HepG2 (cell line): ENCODE data around the gene SAMD10. TPM values are rescaled to one million over a fixed set of nuclear protein-coding genes. Genes with fewer than 3 reads are reported as not detected.

Experiments used
- BCL6 ChIP-seq: IDR thresholded peaks from 2 replicates; pipeline ENCODE4 v1.6.1; 2016; ENCODE audit warnings: missing genetic modification reagents, missing compliant biosample characterization
- CHCHD3 ChIP-seq: sonication (generic); formaldehyde crosslinking; IDR thresholded peaks from 2 replicates; pipeline ENCODE4 v1.8.0; 2022; ENCODE audit warnings: mild to moderate bottlenecking, missing genetic modification reagents, moderate library complexity
- FIP1L1 ChIP-seq: fragments of 200-400 bp; formaldehyde crosslinking; IDR thresholded peaks from 2 replicates; pipeline ENCODE4 v1.6.1; 2018; ENCODE audit warnings: low read depth, mild to moderate bottlenecking, low read length, moderate library complexity, borderline replicate concordance; ENCODE audit not compliant: insufficient read depth
- GATAD2A ChIP-seq: IDR thresholded peaks from 2 replicates; pipeline ENCODE4 v1.6.1; 2016
- HOXA5 ChIP-seq: sonication (generic); formaldehyde crosslinking; IDR thresholded peaks from 2 replicates; pipeline ENCODE4 v1.4.0; 2020; ENCODE audit warnings: missing genetic modification reagents
- IRF2 ChIP-seq: IDR thresholded peaks from 2 replicates; pipeline ENCODE4 v1.6.1; 2018; ENCODE audit warnings: missing genetic modification reagents, missing compliant biosample characterization
- MEIS2 ChIP-seq: sonication (generic); formaldehyde crosslinking; IDR thresholded peaks from 2 replicates; pipeline ENCODE4 v1.9.0; 2021; ENCODE audit warnings: mild to moderate bottlenecking, missing genetic modification reagents
- MXD4 ChIP-seq: IDR thresholded peaks from 2 replicates; pipeline ENCODE4 v1.6.1; 2016; ENCODE audit warnings: mild to moderate bottlenecking, missing biosample characterization, missing genetic modification reagents
- MXI1 ChIP-seq: IDR thresholded peaks from 3 replicates; pipeline ENCODE4 v1.6.1; 2012; ENCODE audit warnings: low read depth, low read length, inconsistent platforms, borderline replicate concordance
- SAP130 ChIP-seq: IDR thresholded peaks from 2 replicates; pipeline ENCODE4 v1.6.1; 2016; ENCODE audit warnings: low read depth
- SP1 ChIP-seq, 2 experiments: fragments of 450-650 bp in 1 of 2; sonication (generic) in 1 of 2; formaldehyde crosslinking in 1 of 2; IDR thresholded peaks; 2 replicates each; pipeline versions ENCODE4 v1.4.0 to v1.6.1; 2016 to 2020; ENCODE audit warnings: missing genetic modification reagents in 1 of 2
- SSRP1 ChIP-seq: IDR thresholded peaks from 2 replicates; pipeline ENCODE4 v1.6.1; 2016; ENCODE audit warnings: control low read depth
- TSC22D2 ChIP-seq: sonication (generic); formaldehyde crosslinking; IDR thresholded peaks from 2 replicates; pipeline ENCODE4 v1.5.1; 2020; ENCODE audit warnings: missing genetic modification reagents, mild to moderate bottlenecking, borderline replicate concordance
- ZFP90 ChIP-seq: sonication (generic); formaldehyde crosslinking; IDR thresholded peaks from 2 replicates; pipeline ENCODE4 v1.8.0; 2022; ENCODE audit warnings: missing genetic modification reagents, mild to moderate bottlenecking, inconsistent platforms, borderline replicate concordance
- polyA plus RNA-seq, 8 experiments: library from polyadenylated mRNA; depleted of rRNA in 3 of 8; stranded (reverse) in 7 of 8; unstranded in 1 of 8; fragments of >200 nt; fragmentation: Illumina TruSeq in 4 of 8; extraction: Trizol in 4 of 8; gene quantifications; 2 replicates each; pipeline versions ENCODE4 v1.2.1 to v1.2.3, GENCODE V29; 2011 to 2016; ENCODE audit warnings: low read depth in 4 of 8, missing spikeins in 1 of 8, mixed read lengths in 1 of 8; ENCODE audit not compliant: insufficient read depth in 1 of 8
- total RNA-seq, 5 experiments: library from RNA; depleted of rRNA; stranded (reverse); fragments of >200 nt; fragmentation: Illumina TruSeq; extraction: Trizol; gene quantifications; 2 replicates each; pipeline ENCODE4 v1.2.3, GENCODE V29; 2016; ENCODE audit warnings: low read depth in 1 of 5
- TF ChIP-seq, protein P1 (sequence below): sonication (generic); formaldehyde crosslinking; IDR thresholded peaks from 2 replicates; pipeline ENCODE4 v1.5.0; 2020; ENCODE audit warnings: mild to moderate bottlenecking, missing genetic modification reagents
- TF ChIP-seq, protein P2 (sequence below): sonication (generic); formaldehyde crosslinking; IDR thresholded peaks from 2 replicates; pipeline ENCODE4 v1.4.0; 2020; ENCODE audit warnings: missing genetic modification reagents
- TF ChIP-seq, protein P3 (sequence below): sonication (generic); formaldehyde crosslinking; IDR thresholded peaks from 2 replicates; pipeline ENCODE4 v1.9.0; 2021; ENCODE audit warnings: missing genetic modification reagents, borderline replicate concordance
- TF ChIP-seq, protein P4 (sequence below): sonication (generic); formaldehyde crosslinking; IDR thresholded peaks from 2 replicates; pipeline ENCODE4 v1.8.0; 2022; ENCODE audit warnings: mild to moderate bottlenecking, missing genetic modification reagents, moderate library complexity
- TF ChIP-seq, protein P5 (sequence below): IDR thresholded peaks from 2 replicates; pipeline ENCODE4 v1.6.1; 2016

SAMD10 gene
- total and polyA plus RNA-seq, 2 of the 13 experiments (the other 11 are each of a cell fraction or from before 2014, with no cell fraction given), result 6.1 to 11.0 TPM

DNA sequence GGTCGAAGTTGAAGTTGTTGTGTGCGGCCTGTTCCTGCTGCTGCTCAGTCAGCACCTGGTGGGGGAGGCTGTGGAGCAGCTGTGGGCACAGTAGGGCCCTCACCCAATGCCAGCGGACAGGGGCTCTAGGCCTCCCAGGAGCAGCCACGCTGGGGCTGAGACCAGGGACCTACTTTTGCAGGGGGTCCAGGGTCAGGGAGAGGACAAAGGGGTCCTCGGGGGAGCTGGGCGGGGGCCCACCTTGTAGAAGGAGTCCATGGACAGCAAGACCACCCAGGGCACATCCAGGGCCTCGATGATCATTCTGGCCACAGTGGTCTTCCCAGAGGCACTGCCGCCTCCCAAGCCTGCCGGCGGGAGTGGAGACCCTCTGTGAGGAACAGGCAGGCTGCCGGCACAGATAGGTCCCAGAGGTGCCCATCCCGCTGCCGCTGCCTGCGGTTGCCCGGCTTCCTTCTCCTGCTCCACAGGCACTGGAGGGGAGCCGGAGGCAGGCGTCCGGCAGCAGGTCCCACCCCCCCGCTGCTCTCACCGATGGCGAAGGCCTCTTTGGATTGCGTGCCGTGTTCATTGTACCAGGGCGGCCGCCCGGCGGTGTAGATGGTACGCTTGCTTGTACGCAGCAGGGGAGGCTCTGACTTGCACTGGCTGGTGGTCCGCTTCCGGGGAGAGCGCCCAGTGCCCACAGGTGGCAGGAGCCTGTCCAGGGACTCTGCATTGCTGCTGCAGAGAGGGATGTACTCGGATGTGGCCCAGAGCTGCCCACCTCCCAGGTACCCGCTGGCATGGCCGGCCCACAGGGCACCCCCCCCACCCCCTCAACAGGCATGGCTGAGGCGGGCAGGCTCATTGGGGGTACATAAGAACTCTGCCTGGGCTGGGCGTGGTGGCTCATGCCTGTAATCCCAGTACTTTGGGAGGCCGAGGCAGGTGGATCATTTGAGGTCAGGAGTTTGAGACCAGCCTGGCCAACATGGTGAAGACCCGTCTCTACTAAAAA, 33.2 kb downstream of the SAMD10 start (continued):
- TF ChIP-seq FIP1L1 (no peak), SSRP1 (CRISPR knock-in tag) (no peak), GATAD2A (CRISPR knock-in tag) (no peak), SAP130 (no peak), MXD4 (CRISPR knock-in tag) (no peak), TSC22D2 (CRISPR knock-in tag) (no peak), IRF2 (no peak), SP1 (IDR thresholded peaks at IDR 0.05) (no peak), SP1 (CRISPR knock-in tag; IDR thresholded peaks at IDR 0.05) (no peak), HOXA5 (CRISPR knock-in tag) (no peak), MEIS2 (CRISPR knock-in tag) (no peak), BCL6 (no peak), ZFP90 (CRISPR knock-in tag) (no peak), CHCHD3 (CRISPR knock-in tag) (no peak), MXI1 (no peak)
- TF ChIP-seq, protein P1, sequence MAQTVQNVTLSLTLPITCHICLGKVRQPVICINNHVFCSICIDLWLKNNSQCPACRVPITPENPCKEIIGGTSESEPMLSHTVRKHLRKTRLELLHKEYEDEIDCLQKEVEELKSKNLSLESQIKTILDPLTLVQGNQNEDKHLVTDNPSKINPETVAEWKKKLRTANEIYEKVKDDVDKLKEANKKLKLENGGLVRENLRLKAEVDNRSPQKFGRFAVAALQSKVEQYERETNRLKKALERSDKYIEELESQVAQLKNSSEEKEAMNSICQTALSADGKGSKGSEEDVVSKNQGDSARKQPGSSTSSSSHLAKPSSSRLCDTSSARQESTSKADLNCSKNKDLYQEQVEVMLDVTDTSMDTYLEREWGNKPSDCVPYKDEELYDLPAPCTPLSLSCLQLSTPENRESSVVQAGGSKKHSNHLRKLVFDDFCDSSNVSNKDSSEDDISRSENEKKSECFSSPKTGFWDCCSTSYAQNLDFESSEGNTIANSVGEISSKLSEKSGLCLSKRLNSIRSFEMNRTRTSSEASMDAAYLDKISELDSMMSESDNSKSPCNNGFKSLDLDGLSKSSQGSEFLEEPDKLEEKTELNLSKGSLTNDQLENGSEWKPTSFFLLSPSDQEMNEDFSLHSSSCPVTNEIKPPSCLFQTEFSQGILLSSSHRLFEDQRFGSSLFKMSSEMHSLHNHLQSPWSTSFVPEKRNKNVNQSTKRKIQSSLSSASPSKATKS, result no peak
- TF ChIP-seq, protein P2, sequence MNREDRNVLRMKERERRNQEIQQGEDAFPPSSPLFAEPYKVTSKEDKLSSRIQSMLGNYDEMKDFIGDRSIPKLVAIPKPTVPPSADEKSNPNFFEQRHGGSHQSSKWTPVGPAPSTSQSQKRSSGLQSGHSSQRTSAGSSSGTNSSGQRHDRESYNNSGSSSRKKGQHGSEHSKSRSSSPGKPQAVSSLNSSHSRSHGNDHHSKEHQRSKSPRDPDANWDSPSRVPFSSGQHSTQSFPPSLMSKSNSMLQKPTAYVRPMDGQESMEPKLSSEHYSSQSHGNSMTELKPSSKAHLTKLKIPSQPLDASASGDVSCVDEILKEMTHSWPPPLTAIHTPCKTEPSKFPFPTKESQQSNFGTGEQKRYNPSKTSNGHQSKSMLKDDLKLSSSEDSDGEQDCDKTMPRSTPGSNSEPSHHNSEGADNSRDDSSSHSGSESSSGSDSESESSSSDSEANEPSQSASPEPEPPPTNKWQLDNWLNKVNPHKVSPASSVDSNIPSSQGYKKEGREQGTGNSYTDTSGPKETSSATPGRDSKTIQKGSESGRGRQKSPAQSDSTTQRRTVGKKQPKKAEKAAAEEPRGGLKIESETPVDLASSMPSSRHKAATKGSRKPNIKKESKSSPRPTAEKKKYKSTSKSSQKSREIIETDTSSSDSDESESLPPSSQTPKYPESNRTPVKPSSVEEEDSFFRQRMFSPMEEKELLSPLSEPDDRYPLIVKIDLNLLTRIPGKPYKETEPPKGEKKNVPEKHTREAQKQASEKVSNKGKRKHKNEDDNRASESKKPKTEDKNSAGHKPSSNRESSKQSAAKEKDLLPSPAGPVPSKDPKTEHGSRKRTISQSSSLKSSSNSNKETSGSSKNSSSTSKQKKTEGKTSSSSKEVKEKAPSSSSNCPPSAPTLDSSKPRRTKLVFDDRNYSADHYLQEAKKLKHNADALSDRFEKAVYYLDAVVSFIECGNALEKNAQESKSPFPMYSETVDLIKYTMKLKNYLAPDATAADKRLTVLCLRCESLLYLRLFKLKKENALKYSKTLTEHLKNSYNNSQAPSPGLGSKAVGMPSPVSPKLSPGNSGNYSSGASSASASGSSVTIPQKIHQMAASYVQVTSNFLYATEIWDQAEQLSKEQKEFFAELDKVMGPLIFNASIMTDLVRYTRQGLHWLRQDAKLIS (CRISPR knock-in tag), result no peak
- TF ChIP-seq, protein P3, sequence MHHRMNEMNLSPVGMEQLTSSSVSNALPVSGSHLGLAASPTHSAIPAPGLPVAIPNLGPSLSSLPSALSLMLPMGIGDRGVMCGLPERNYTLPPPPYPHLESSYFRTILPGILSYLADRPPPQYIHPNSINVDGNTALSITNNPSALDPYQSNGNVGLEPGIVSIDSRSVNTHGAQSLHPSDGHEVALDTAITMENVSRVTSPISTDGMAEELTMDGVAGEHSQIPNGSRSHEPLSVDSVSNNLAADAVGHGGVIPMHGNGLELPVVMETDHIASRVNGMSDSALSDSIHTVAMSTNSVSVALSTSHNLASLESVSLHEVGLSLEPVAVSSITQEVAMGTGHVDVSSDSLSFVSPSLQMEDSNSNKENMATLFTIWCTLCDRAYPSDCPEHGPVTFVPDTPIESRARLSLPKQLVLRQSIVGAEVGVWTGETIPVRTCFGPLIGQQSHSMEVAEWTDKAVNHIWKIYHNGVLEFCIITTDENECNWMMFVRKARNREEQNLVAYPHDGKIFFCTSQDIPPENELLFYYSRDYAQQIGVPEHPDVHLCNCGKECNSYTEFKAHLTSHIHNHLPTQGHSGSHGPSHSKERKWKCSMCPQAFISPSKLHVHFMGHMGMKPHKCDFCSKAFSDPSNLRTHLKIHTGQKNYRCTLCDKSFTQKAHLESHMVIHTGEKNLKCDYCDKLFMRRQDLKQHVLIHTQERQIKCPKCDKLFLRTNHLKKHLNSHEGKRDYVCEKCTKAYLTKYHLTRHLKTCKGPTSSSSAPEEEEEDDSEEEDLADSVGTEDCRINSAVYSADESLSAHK, result no peak
- TF ChIP-seq, protein P4, sequence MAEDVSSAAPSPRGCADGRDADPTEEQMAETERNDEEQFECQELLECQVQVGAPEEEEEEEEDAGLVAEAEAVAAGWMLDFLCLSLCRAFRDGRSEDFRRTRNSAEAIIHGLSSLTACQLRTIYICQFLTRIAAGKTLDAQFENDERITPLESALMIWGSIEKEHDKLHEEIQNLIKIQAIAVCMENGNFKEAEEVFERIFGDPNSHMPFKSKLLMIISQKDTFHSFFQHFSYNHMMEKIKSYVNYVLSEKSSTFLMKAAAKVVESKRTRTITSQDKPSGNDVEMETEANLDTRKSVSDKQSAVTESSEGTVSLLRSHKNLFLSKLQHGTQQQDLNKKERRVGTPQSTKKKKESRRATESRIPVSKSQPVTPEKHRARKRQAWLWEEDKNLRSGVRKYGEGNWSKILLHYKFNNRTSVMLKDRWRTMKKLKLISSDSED, result no peak
- TF ChIP-seq, protein P5, sequence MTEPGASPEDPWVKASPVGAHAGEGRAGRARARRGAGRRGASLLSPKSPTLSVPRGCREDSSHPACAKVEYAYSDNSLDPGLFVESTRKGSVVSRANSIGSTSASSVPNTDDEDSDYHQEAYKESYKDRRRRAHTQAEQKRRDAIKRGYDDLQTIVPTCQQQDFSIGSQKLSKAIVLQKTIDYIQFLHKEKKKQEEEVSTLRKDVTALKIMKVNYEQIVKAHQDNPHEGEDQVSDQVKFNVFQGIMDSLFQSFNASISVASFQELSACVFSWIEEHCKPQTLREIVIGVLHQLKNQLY (CRISPR knock-in tag), result no peak
